Sigmoid colon (tissue), 4 donors: ENCODE results near the gene DUSP9.

Source experiments
- EP300 ChIP-seq, 4 donors: sonication (generic); formaldehyde crosslinking; IDR thresholded peaks; one replicate each; pipeline ENCODE4 v1.6.1; 2017; ENCODE audit warnings: antibody characterized with exemption in 4 of 4
- POLR2A ChIP-seq, 2 donors: fragments of 450-650 bp; IDR thresholded peaks; one replicate each; pipeline ENCODE4 v1.6.1; 2016; ENCODE audit warnings: antibody characterized with exemption in 2 of 2, mild to moderate bottlenecking in 2 of 2, moderate library complexity in 2 of 2
- TF ChIP-seq, protein P1 (sequence below), 4 experiments: fragments of 450-650 bp in 3 of 4; fragments of 200-600 bp in 1 of 4; IDR thresholded peaks; one replicate each; pipeline ENCODE4 v1.5.1; 2016 to 2019; ENCODE audit warnings: antibody characterized with exemption in 4 of 4, mild to moderate bottlenecking in 3 of 4, moderate library complexity in 2 of 4

DNA sequence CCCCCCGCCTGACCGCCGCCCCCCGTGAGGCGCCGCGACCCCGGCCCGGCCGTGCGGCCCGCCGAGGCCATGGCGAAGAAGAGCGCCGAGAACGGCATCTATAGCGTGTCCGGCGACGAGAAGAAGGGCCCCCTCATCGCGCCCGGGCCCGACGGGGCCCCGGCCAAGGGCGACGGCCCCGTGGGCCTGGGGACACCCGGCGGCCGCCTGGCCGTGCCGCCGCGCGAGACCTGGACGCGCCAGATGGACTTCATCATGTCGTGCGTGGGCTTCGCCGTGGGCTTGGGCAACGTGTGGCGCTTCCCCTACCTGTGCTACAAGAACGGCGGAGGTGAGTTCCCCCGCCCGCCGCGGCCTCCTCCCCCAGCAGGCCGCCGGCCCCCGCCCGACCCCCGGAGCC, 41.5 kb downstream of the DUSP9 start:
- TF ChIP-seq, protein P1, sequence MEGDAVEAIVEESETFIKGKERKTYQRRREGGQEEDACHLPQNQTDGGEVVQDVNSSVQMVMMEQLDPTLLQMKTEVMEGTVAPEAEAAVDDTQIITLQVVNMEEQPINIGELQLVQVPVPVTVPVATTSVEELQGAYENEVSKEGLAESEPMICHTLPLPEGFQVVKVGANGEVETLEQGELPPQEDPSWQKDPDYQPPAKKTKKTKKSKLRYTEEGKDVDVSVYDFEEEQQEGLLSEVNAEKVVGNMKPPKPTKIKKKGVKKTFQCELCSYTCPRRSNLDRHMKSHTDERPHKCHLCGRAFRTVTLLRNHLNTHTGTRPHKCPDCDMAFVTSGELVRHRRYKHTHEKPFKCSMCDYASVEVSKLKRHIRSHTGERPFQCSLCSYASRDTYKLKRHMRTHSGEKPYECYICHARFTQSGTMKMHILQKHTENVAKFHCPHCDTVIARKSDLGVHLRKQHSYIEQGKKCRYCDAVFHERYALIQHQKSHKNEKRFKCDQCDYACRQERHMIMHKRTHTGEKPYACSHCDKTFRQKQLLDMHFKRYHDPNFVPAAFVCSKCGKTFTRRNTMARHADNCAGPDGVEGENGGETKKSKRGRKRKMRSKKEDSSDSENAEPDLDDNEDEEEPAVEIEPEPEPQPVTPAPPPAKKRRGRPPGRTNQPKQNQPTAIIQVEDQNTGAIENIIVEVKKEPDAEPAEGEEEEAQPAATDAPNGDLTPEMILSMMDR (IDR thresholded peaks at IDR 0.05) = no peak
- TF ChIP-seq EP300 (IDR thresholded peaks at IDR 0.05) = no peak
- no peak for TF ChIP-seq POLR2A (IDR thresholded peaks at IDR 0.05)
